AG08395 (cell line): ENCODE data around the gene SNRNP40.
"Not testable (repeated sequence)": the region's sequence is repeated elsewhere in the genome, so short reads cannot be mapped to it uniquely, and the experiment has no call there.

Experiments
- DNase-seq: peaks from one replicate; pipeline ENCODE4 v3.0.0; 2012; ENCODE audit warnings: mixed read lengths, low spot score

Gene SNRNP40

DNA sequence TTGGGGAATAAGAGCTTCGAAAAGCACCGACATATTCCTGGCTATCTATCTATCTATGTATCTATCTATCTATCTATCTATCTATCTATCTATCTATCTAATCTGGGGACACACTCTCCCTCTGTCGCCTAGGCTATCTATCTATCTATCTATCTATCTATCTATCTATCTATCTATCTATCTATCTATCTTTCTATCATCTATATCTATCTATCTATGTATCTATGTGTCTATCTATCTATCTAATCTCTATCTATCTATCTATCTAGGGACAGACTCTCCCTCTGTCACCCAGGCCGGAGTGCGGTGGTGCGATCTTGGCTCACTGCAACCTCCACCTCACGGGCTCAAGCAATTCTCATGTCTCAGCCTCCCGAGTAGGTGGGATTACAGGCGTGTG, 14.2 kb downstream of the SNRNP40 start:
- DNase-seq, result not testable (repeated sequence)

DNA sequence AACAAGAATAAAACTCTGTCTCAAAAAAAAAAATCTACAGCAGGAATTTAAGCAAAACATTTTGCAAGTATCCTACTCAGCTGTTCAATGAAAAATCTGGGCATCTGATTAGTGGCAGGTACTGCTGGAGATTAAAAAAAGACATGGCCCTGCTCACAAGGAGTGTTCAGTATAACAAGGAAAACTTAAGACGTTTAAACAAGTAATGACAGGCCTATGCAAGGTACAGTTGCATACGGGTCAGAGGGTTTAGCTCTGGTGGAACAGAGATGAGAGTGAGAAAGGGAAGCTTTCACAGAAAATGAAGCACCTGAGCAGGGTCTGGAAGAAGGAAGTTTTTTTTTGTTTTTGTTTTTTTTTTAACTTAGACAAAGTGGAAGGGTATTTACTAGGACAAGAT, 23.0 kb downstream of the SNRNP40 start:
- DNase-seq, result no peak

DNA sequence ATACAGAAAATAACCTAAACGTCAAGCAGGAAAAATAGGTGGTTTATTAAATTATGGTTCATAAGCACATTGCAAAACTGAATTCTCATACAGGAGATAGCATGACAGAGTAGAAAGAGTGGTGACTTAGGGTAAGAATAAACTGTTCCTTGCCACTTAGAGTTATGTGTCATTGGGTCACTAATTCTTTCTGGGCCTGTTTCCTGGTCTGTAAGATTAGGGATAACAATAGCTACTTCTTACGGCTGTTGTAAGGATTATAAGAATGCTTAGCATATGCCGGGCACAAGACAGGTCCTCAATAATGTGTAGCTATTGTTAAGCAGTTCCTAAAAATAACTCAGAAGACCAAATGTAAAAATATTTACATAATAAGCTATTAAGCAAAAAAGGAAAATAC, 24.2 kb downstream of the SNRNP40 start:
- no peak for DNase-seq

DNA sequence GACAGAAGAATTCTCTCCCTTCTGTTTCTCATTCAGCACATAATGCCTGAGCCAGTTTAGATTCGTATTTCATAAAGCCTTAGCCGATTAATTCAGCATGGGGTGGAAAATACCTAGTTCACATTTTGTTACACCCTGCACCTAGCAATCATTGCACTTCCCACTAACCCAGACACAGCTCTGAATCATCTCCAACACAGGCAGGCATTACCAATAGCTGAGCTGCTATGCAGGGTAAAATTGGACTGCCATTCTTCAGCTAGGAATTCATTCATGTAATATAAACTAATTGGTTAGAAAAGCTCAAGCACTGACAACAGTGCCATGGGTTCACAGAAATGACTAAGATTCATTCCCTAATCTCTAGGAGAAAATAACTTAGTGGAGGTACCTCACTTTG, 30.0 kb downstream of the SNRNP40 start:
- DNase-seq, result no peak

DNA sequence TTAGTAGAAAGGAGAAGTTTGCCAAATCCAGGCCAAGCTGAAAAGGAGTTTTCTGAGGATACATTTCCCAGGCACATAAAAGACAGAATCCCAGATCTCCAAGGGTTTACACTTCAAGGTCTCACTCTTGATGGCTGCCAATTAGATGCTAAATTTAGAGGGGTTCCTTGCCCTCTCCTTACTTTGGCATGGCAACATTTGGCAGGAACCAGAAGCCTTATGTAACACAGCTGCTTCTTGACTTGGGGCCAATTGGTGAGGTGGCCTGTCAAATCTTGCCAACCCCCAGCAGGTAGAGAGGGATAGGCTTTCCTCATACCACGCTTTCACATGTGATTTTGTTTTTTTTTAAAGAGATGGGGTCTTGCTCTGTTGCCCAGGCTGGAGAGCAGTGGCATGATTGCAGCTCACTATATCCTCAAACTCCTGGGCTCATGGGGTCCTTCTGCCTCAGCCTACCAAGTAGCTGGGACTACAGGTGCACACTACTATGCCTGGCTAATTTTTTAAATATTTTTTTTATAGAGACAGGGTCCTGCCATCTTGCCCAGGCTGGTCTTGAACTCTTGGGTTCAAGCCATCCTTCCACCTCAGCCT, 31.7 kb downstream of the SNRNP40 start:
- no peak for DNase-seq

DNA sequence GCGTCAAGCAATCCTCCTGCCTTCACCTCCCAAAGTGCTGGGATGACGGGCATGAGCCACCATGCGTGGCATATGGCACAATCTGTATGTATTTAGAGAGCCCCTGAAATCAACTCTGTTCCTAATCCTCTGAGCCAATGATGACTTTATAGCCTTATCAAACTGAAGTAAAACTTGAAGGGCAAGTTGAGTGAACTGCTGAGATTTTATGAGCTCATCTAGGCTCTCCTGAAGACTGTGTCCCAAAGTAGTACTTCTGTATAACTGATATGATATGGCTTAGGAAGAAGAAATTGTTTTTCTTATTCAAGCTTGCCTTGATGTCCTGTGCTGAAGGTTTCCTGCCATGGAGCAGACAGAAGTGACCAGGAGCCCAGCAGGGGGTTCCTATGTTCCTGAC, 33.2 kb downstream of the SNRNP40 start:
- DNase-seq, result no peak

- DNase-seq, result not testable (repeated sequence)
Measured at GRCh38 chr1:31262393-31262792, 34.2 kb downstream of the SNRNP40 start.

- no peak for DNase-seq
Measured at GRCh38 chr1:31261916-31262315, 34.7 kb downstream of the SNRNP40 start.

DNA sequence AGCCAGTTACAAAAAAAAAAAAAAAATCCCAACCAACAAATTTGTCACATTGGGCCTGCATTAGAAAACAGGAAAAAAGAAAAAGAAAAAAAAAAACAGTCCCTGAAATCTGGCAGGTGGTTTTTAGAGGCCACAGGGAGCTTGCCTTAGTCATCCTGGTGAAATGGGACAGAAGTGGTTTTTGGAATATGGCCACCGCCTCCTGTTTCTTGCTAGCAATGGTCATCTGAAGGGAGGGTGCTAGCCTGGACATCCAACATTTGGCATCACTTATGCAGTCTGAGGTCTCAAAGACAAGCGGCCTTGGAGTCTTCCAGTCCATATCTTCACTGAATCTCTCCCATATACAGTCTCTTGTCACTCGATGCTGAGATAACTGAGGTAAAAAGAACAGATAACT, 36.8 kb downstream of the SNRNP40 start:
- no peak for DNase-seq

GRCh38 chr1:31258581-31258980, 38.0 kb downstream of the SNRNP40 start:
- no peak for DNase-seq

DNA sequence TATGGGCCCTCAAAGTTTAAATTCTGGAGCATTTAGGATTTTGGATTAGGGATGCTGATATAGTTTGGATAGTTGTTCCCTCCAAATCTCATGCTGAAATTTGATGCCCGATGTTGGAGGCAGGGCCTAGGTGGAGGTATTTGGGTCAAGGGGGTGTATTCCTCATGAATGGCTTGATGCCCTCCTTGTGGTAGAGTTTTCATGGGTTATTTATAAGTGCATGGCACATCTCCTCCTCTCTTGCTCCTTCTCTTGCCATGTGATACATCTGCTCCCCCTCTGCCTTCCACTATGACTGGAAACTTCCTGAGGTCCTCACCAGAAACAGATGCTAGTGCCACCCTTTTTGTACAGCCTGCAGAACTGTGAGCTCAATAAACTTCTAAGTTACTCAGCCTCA, 39.4 kb downstream of the SNRNP40 start:
- no peak for DNase-seq

DNA sequence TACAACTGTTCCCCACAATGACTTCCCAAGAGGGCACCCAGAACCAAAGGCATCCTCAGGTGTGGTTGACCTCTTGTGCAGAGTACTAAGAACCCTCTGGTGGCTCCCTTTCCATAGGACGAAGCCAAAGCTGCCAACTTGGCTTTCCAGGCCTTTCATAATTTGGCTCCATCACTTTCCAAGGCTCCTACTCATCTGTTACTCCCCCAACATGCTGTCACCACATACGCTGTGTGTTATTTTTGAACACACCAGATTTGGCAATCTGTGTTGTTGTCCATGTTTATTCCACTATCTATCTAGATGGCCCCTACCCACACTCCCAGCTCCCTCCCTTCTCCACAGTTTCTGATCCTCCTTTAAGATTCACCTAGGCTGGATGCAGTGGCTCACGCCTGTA, 46.7 kb downstream of the SNRNP40 start:
- DNase-seq, result no peak

DNA sequence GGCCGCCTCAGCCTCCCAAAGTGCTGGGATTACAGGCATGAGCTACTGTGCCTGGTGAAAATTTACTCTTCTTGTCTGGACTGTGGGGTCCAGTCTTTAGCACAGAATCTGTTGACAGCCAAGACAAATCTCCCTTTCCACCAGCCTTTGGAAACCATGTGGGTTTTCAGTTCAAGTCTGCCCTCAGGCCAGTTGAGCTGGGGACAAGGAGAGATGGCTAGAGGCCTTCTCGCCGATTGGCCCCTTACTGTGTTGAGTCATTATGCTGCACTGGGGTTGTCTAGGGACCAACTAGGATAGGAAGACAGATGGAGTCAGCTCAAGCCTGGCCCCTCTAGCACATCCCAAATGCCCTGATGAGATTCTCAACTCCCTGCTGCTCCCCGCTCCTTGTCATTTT, 48.3 kb downstream of the SNRNP40 start:
- DNase-seq, result no peak

GRCh38 chr1:31244326-31244725, 52.3 kb downstream of the SNRNP40 start:
- DNase-seq, result peak; percentile 24

DNA sequence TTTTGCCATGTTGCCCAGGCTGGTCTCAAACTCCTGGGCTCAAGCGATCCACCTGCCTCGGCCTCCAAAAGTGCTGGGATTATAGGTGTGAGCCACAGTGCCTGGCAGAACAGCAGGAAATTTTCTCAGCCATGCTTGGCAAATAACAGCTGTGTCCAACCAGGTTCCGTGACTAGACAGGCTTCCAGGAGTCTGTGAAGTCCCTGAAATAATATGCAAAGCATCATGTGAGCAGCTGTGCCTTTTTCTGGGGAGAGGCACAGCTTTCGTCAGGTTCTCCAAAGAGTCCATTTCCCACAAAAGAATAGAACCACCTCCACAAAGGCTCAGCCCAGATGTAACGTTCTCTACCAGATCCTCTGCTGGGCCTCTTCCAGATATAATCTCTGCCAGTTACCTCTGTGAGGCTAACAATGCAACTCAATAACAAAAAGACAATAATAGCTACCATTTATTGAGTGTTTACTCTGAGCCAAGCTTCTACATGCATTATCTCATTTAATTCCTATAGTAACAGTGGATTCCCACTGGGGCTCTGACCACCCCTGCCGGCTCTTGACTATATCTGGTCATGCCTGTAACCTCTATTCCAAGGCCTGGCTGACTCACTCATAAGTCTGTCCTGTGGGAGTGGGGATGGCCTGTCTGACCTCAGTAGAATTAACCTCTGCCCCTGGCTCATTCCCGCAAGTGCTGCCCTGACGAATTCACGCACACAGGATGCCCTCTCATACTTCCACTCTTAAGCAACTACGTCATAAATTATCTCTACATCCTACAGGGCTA, 52.9 kb downstream of the SNRNP40 start:
- DNase-seq, result no peak

DNA sequence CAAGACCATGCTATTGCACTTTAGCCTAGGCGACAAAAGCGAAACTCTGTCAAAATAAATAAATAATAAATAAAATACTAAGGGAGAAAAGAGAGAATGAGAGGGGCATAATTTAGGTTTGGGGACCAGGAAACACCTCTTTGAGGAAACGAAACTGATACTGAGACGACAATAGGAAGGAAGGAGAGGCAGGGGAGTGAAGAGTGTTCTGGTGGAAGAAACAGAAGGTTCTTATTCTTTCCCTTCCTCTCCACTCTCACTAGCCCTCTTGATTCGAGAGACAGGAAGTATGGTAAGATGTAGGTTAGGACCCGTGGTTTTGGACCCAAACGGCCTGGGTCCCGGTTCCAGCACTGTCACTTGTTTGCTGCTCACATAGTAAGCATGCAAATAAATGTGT, 55.3 kb downstream of the SNRNP40 start:
- no peak for DNase-seq

DNA sequence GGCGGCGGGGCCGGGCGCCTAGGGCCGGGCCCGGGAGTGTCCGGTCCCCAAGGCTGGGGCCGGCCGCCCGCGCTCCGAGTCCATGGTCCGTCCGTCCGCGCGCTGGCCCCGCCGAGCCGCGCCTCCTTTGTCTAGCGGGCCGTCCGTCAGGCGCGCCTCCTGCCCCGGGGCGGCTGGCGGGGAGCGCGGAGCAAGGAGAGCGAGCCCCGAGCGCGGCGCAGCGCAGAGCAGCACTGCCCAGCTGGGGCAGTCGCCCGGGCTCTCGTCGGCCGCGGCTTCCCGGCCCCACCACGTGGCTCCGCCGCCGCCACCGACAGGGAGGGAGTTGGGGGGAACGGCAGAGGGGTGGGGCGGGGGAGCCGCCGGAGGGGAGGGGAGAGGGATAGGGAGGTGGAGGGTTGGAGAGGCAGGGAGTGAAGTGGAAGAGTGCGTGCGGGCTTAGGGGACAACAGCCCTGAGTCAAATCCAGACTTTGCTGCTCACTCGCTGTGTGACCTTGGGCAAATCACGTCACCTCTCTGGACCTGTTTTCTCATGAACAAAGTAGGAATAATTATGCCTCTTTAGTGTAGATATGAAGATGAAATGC, 56.8 kb downstream of the SNRNP40 start, which contains the start of gene NKAIN1:
Gene NKAIN1 (minus strand): TSS at position 235 of the 589 bp plus-strand sequence. CDS start 340 bp downstream, outside the sequence.
- DNase-seq, result peak; percentile 45

DNA sequence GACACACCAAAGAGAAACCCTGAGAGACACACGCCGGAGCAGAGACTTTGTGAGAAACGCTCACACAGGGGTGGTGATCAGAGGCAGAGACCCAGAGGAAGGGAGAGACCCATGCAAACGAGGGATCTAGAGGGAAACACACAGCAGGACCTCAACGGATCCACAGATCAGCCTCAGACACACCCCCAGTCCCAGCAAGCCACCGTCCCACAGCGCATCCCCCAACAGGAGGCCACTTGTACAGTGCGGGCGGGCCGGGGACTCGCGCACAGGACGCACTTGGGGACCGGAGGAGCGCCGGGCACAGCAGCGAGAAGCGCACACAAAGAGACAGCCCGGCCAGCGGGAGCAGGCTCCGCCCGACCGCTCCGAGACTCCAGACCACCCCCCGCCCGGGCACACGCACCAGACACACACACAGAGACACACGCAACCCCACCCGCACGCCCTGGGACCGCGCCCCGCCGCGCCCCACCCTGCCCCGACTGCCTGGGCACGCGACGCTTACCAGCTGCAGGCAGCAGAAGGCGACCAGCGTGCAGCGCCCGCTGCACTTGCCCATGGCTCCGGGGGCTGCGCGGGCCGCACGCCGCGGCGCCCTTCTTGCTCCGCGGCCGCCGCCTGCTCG, 57.5 kb downstream of the SNRNP40 start:
- DNase-seq, result no peak

- DNase-seq, result no peak
Measured at GRCh38 chr1:31238612-31238985, 58.0 kb downstream of the SNRNP40 start.

GRCh38 chr1:31234870-31235269, 61.7 kb downstream of the SNRNP40 start:
- DNase-seq, result no peak

DNA sequence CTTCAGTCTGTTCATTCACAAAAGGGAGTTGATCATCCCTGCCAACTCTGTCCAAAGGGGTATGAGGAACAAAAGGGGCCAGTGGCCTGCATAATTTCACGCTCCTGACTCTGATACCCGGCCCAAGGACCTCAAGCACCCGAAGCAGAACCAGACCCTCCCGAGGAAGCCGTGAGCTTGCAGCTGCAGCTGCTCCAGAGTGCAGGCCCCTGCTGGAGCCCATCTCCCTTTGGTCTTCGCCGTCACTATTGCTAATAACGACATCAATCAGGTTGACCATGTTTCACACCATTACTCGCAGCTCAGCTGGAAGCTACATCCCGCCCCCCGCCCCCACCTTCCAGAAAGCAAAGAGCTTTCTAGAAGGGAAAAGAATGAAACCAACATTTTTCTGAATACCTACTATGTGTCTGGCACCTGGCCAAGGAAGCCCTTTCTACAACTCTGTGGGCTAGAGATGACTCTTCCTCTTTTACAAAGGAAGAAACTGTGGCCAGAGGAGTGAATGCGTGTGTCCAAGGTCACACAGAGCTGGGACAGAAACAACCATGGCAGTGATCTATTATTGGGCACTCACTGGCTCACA, 62.4 kb downstream of the SNRNP40 start:
- no peak for DNase-seq

DNA sequence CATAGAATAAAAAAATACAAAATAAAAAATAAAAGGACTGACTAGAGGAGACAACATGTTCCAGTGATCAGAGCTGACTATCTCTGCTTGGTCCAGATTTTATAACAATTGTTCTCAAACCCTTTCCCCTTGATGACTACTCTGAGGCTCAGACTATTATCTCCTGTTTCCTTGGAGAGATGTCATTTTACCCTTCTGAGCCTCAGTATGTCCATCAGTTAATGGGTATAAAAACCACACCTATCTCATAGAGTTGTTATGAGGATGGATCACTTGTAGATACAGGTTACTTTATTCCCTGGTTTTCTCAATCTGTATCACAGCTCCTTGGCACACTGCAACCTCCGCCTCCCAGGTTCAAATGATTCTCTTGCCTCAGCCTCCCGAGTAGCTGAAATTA, 63.9 kb downstream of the SNRNP40 start:
- DNase-seq, result no peak

DNA sequence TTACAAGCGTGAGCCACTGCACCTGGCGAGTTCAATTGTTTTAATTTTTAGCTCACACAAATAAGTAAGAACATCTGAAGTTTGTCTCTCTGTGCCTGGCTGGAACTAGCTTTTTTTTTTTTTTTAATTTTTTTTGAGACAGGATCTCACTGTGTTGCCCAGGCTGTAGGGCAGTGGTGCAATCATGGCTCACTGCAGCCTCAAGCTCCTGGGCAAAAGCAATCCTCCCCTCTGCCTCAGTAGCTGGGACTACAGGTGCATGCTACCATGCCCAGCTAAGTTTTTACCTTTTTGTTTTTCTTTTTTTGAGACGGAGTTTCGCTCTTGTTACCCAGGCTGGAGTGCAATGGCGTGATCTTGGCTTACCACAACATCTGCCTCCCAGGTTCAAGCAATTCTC, 64.8 kb downstream of the SNRNP40 start:
- DNase-seq, result no peak
